Neural progenitor cell (in vitro differentiated cells): ENCODE measurements around the gene HHEX. TPM values are rescaled to one million over a fixed set of nuclear protein-coding genes. Genes with fewer than 3 reads are reported as not detected.

ENCODE experiments used
- DNase-seq: peaks from one replicate; pipeline ENCODE4 v3.0.0-alpha.2; 2016; ENCODE audit warnings: low spot score
- H2AFZ ChIP-seq: fragments of 200-600 bp; sonication (generic); replicated peaks from 2 replicates; pipeline ENCODE4 v1.6.1; 2016; ENCODE audit warnings: antibody characterized with exemption
- H3F3A ChIP-seq: fragments of 200-600 bp; sonication (generic); 2 replicates; pipeline ENCODE4 v1.6.1; 2016; ENCODE audit warnings: antibody characterized with exemption, low read depth
- H3K27ac ChIP-seq: fragments of 200-600 bp; sonication (generic); 2 replicates; pipeline ENCODE4 v1.5.1; 2016; ENCODE audit warnings: mild to moderate bottlenecking
- H3K27me3 ChIP-seq: fragments of 200-600 bp; sonication (generic); 2 replicates; pipeline ENCODE4 v1.6.1; 2016; ENCODE audit warnings: mild to moderate bottlenecking, moderate library complexity
- H3K36me3 ChIP-seq: fragments of 200-600 bp; sonication (generic); 2 replicates; pipeline ENCODE4 v1.5.1; 2016
- H3K4me1 ChIP-seq: fragments of 200-600 bp; sonication (generic); 2 replicates; pipeline ENCODE4 v1.6.1; 2016; ENCODE audit warnings: mixed run types
- H3K4me2 ChIP-seq: fragments of 200-600 bp; sonication (generic); 2 replicates; pipeline ENCODE4 v1.6.1; 2016
- H3K4me3 ChIP-seq: fragments of 200-600 bp; sonication (generic); 2 replicates; pipeline ENCODE4 v1.5.1; 2016
- H3K79me2 ChIP-seq: fragments of 200-600 bp; sonication (generic); 2 replicates; pipeline ENCODE4 v1.6.1; 2016; ENCODE audit warnings: low read depth
- H3K9ac ChIP-seq: fragments of 200-600 bp; sonication (generic); 2 replicates; pipeline ENCODE4 v1.6.1; 2016
- H3K9me3 ChIP-seq: fragments of 200-600 bp; sonication (generic); 2 replicates; pipeline ENCODE4 v1.5.1; 2016; ENCODE audit warnings: low read depth
- H4K20me1 ChIP-seq: fragments of 200-600 bp; sonication (generic); 2 replicates; pipeline ENCODE4 v1.6.1; 2016; ENCODE audit warnings: low read depth
- H3K27ac Mint-ChIP-seq: 3 replicates; pipeline ENCODE4 v1.8.0; 2021; ENCODE audit warnings: mixed read lengths
- H3K27me3 Mint-ChIP-seq: 2 replicates; pipeline ENCODE4 v1.8.0; 2022; ENCODE audit warnings: low read depth, mild to moderate bottlenecking, inconsistent platforms, moderate library complexity, mixed read lengths; ENCODE audit not compliant: insufficient read depth
- H3K36me3 Mint-ChIP-seq: 3 replicates; pipeline ENCODE4 v1.8.0; 2021; ENCODE audit warnings: mixed read lengths
- H3K4me1 Mint-ChIP-seq: 3 replicates; pipeline ENCODE4 v1.8.0; 2021; ENCODE audit warnings: mixed read lengths
- H3K4me3 Mint-ChIP-seq: 3 replicates; pipeline ENCODE4 v1.8.0; 2021; ENCODE audit warnings: mild to moderate bottlenecking, moderate library complexity, mixed read lengths
- H3K9me3 Mint-ChIP-seq: 3 replicates; pipeline ENCODE4 v1.8.0; 2020; ENCODE audit warnings: mixed read lengths
- CTCF ChIP-seq: fragments of 200-600 bp; sonication (generic); IDR thresholded peaks from 2 replicates; pipeline ENCODE4 v1.5.1; 2017; ENCODE audit warnings: antibody characterized with exemption, mild to moderate bottlenecking
- EZH2 ChIP-seq: fragments of 200-600 bp; sonication (generic); IDR thresholded peaks from 2 replicates; pipeline ENCODE4 v1.6.1; 2017; ENCODE audit warnings: antibody characterized with exemption, mild to moderate bottlenecking, moderate library complexity
- EZH2phosphoT487 ChIP-seq: fragments of 200-600 bp; sonication (generic); IDR thresholded peaks from 2 replicates; pipeline ENCODE4 v1.6.1; 2017; ENCODE audit warnings: antibody characterized with exemption
- total RNA-seq: library from RNA; depleted of rRNA; stranded (reverse); fragments of >200 nt; gene quantifications from 2 replicates; pipeline ENCODE4 v1.2.3, GENCODE V29; 2015; ENCODE audit warnings: low replicate concordance

Gene HHEX
- total RNA-seq, 1 donor from 2014 or later, result not detected

DNA sequence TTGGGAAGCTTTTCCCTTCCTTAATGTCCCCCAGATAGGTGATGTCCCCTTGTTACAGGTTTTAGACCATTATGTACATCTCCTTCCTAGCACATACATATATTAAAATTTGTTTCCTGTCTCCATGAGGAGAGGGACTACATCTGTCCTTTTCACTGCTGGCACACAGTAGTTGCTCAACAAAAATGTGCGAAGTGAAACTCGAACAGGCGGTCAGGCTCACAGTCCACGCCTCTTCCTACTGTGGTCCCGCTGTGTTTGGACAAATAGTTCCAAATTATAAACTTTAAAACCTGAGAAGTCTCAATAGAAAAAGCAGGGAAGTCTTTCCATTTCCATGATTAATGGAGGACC lies 1.2 kb upstream of the HHEX start:
- TF ChIP-seq EZH2, result no peak
- TF ChIP-seq EZH2phosphoT487, result no peak
- TF ChIP-seq CTCF, result no peak
- Mint-ChIP-seq H3K27me3 (peaks cover 62% of the 10 kb centered on the region), H3K36me3 (no peaks in the 10 kb centered on the region), H3K4me1 (peaks cover 16% of the 10 kb centered on the region), H3K4me3 (peak overlapping the region; percentile 79), H3K9me3 (peaks cover 27% of the 10 kb centered on the region), H3K27ac (no peak overlapping the region)
- DNase-seq, result no peak
- Histone ChIP-seq H3F3A (peaks cover 47% of the 10 kb centered on the region), H3K4me2 (peak overlapping the region; percentile 75), H3K9ac (no peak overlapping the region), H3K36me3 (no peaks in the 10 kb centered on the region), H3K79me2 (no peaks in the 10 kb centered on the region), H2AFZ (peak overlapping the region; percentile 88), H3K27ac (no peak overlapping the region), H3K4me1 (peaks cover 8% of the 10 kb centered on the region), H3K4me3 (peak overlapping the region; percentile 43), H3K9me3 (no peaks in the 10 kb centered on the region), H4K20me1 (peaks cover 45% of the 10 kb centered on the region), H3K27me3 (peaks cover 77% of the 10 kb centered on the region)

- Histone ChIP-seq H3K4me2 (peak overlapping the region; percentile 75), H4K20me1 (peaks cover 50% of the 10 kb centered on the region), H3K4me1 (peaks cover 8% of the 10 kb centered on the region), H3F3A (peaks cover 47% of the 10 kb centered on the region), H3K4me3 (peak overlapping the region; percentile 43), H3K27me3 (peaks cover 82% of the 10 kb centered on the region), H3K9ac (no peak overlapping the region), H3K9me3 (no peaks in the 10 kb centered on the region), H2AFZ (peak overlapping the region; percentile 88), H3K36me3 (no peaks in the 10 kb centered on the region), H3K79me2 (no peaks in the 10 kb centered on the region), H3K27ac (no peak overlapping the region)
- no peak for TF ChIP-seq CTCF
- TF ChIP-seq EZH2, result peak; percentile 66
- TF ChIP-seq EZH2phosphoT487, result peak; percentile 91
- Mint-ChIP-seq H3K4me1 (peaks cover 16% of the 10 kb centered on the region), H3K9me3 (peaks cover 27% of the 10 kb centered on the region), H3K36me3 (no peaks in the 10 kb centered on the region), H3K27ac (no peak overlapping the region), H3K4me3 (peak overlapping the region; percentile 79), H3K27me3 (peaks cover 67% of the 10 kb centered on the region)
- DNase-seq, result peak; percentile 63
These were observed 660 bp upstream of the HHEX start for GRCh38 chr10:92688927-92689662.

- TF ChIP-seq CTCF (no peak), EZH2 (peak; percentile 97), EZH2phosphoT487 (peak; percentile 97)
- H3K36me3 ChIP-seq, result no peaks in the 10 kb centered on the region
- H3K27ac ChIP-seq, result no peak overlapping the region
- H3K9ac ChIP-seq, result no peak overlapping the region
- no peak overlapping the region for H3K27ac Mint-ChIP-seq
- peaks cover 18% of the 10 kb centered on the region for H3K4me1 Mint-ChIP-seq
- peak overlapping the region; percentile 43 for H3K4me3 ChIP-seq
- H3K79me2 ChIP-seq, result no peaks in the 10 kb centered on the region
- no peaks in the 10 kb centered on the region for H3K9me3 ChIP-seq
- H3K4me2 ChIP-seq, result peak overlapping the region; percentile 75
- peaks cover 95% of the 10 kb centered on the region for H3K27me3 ChIP-seq
- H3K4me3 Mint-ChIP-seq, result peak overlapping the region; percentile 72
- H3K4me1 ChIP-seq, result peaks cover 8% of the 10 kb centered on the region
- H4K20me1 ChIP-seq, result peaks cover 62% of the 10 kb centered on the region
- H3K27me3 Mint-ChIP-seq, result peaks cover 80% of the 10 kb centered on the region
- peak overlapping the region; percentile 81 for H2AFZ ChIP-seq
- H3K9me3 Mint-ChIP-seq, result peaks cover 21% of the 10 kb centered on the region
- no peaks in the 10 kb centered on the region for H3K36me3 Mint-ChIP-seq
- DNase-seq, result peak; percentile 58
- peaks cover 47% of the 10 kb centered on the region for H3F3A ChIP-seq
These were observed 608 bp downstream of the HHEX start for GRCh38 chr10:92690211-92690914.
